ENCODE results near the gene SLC9A5.

Gene SLC9A5

GRCh38 chr16:67282447-67282805, 33.6 kb downstream of the SLC9A5 start:
- DNase-seq = no peak

GRCh38 chr16:67283039-67283825, 34.5 kb downstream of the SLC9A5 start:
- DNase-seq = no peak

- peak in 1 of 2 experiments; percentile 9 for DNase-seq
Observed at GRCh38 chr16:67283826-67284555, 35.2 kb downstream of the SLC9A5 start.

GRCh38 chr16:67284699-67285646, 36.2 kb downstream of the SLC9A5 start:
- DNase-seq = peak; percentile 81 to 91

- no peak for DNase-seq
Observed at GRCh38 chr16:67286441-67287235, 37.9 kb downstream of the SLC9A5 start.

GRCh38 chr16:67287960-67288359, 39.2 kb downstream of the SLC9A5 start:
- no peak for DNase-seq

GRCh38 chr16:67291461-67291860, 42.7 kb downstream of the SLC9A5 start:
- DNase-seq = no peak

GRCh38 chr16:67294171-67294757, 45.5 kb downstream of the SLC9A5 start:
- no peak for DNase-seq

- DNase-seq = no peak
Observed at GRCh38 chr16:67294938-67295361, 46.2 kb downstream of the SLC9A5 start.

GRCh38 chr16:67296420-67296819, 47.6 kb downstream of the SLC9A5 start:
- DNase-seq = no peak

- DNase-seq = no peak
Observed at GRCh38 chr16:67298277-67298676, 49.5 kb downstream of the SLC9A5 start.

GRCh38 chr16:67299269-67299668, 50.5 kb downstream of the SLC9A5 start:
- no peak for DNase-seq

GRCh38 chr16:67301080-67301782, 52.5 kb downstream of the SLC9A5 start:
- DNase-seq = no peak

GRCh38 chr16:67302076-67302475, 53.3 kb downstream of the SLC9A5 start:
- no peak for DNase-seq

- no peak for DNase-seq
Observed at GRCh38 chr16:67302970-67303369, 54.2 kb downstream of the SLC9A5 start.

GRCh38 chr16:67304020-67304419, 55.2 kb downstream of the SLC9A5 start:
- no peak for DNase-seq

- DNase-seq = no peak
Observed at GRCh38 chr16:67305216-67306071, 56.7 kb downstream of the SLC9A5 start.

GRCh38 chr16:67310561-67310960, 61.8 kb downstream of the SLC9A5 start:
- no peak for DNase-seq

- no peak for DNase-seq
Observed at GRCh38 chr16:67311607-67312488, 63.1 kb downstream of the SLC9A5 start.
